Lung (tissue), 12 donors: ENCODE measurements around the gene APOBEC3A. TPM values are rescaled to one million over a fixed set of nuclear protein-coding genes. Genes with fewer than 3 reads are reported as not detected.

Experiments used
- ATAC-seq: fragments of 200-7000 bp; cut with Tn5 transposase; one replicate; pipeline ENCODE4 v1.9.1; 2020; ENCODE audit warnings: moderate number of reproducible peaks; ENCODE audit not compliant: insufficient read depth, low FRiP score
- DNase-seq, 3 donors: peaks; one replicate each; pipeline ENCODE4 v3.0.0-alpha.2; 2013 to 2017
- H3K27ac ChIP-seq, 2 donors: one replicate each; pipeline ENCODE4 v1.5.1; 2013; ENCODE audit warnings: mild to moderate bottlenecking in 2 of 2, moderate library complexity in 2 of 2, control low read depth in 1 of 2, inconsistent platforms in 1 of 2, low read depth in 1 of 2, low read length in 1 of 2
- H3K27me3 ChIP-seq, 3 donors: one replicate each; pipeline ENCODE4 v1.5.1; 2013; ENCODE audit warnings: low read length in 2 of 3; ENCODE audit not compliant: control insufficient read depth in 3 of 3, insufficient read depth in 3 of 3
- H3K36me3 ChIP-seq, 4 donors: one replicate each; pipeline ENCODE4 v1.5.1; 2013; ENCODE audit warnings: low read length in 4 of 4, mild to moderate bottlenecking in 1 of 4, moderate library complexity in 1 of 4; ENCODE audit not compliant: control insufficient read depth in 4 of 4, insufficient read depth in 4 of 4
- H3K4me1 ChIP-seq, 5 donors: one replicate each; pipeline ENCODE4 v1.5.1; 2013; ENCODE audit warnings: low read length in 5 of 5, mild to moderate bottlenecking in 2 of 5, moderate library complexity in 1 of 5; ENCODE audit not compliant: control insufficient read depth in 5 of 5, insufficient read depth in 5 of 5
- H3K4me3 ChIP-seq: one replicate; pipeline ENCODE4 v1.5.1; 2013; ENCODE audit warnings: mild to moderate bottlenecking, control low read depth, moderate library complexity
- H3K9ac ChIP-seq, 2 donors: one replicate each; pipeline ENCODE4 v1.5.1; 2013; ENCODE audit warnings: low read length in 2 of 2, control low read depth in 1 of 2; ENCODE audit not compliant: insufficient read depth in 1 of 2
- H3K9me3 ChIP-seq, 4 donors: one replicate each; pipeline ENCODE4 v1.5.1; 2013; ENCODE audit warnings: low read length in 3 of 4, mild to moderate bottlenecking in 1 of 4, moderate library complexity in 1 of 4; ENCODE audit not compliant: control insufficient read depth in 4 of 4, insufficient read depth in 3 of 4
- CTCF ChIP-seq: IDR thresholded peaks from 2 replicates; pipeline ENCODE4 v1.5.1; 2012; ENCODE audit warnings: mild to moderate bottlenecking; ENCODE audit errors: control extremely low read depth, extremely low read depth
- WGBS, 2 donors: extraction: QIAGEN DNeasy Blood & Tissue Kit; methylation state at CpG; one replicate each; pipeline ENCODE4 v1.1.7; 2013; 5-methylcytosine and 5-hydroxymethylcytosine counted together
- polyA plus RNA-seq, 2 donors: library from polyadenylated mRNA; stranded (reverse); fragments of 200-250 nt; gene quantifications; one replicate each; pipeline ENCODE4 v1.2.1, GENCODE V29; 2013
- total RNA-seq, 2 donors: library from RNA; depleted of rRNA in 1 of 2; stranded (reverse); fragments of >200 nt in 1 of 2; gene quantifications; one replicate each; pipeline ENCODE4 v1.2.1, GENCODE V29; 2014 to 2021
- donor health status: control.
- donor health status: control.
- donor health status: Bipolar disorder and iron deficiency.
- donor health status: healthy.
- donor health status: DM: yes; HTN: yes; CAD: no.

APOBEC3A gene
- total and polyA plus RNA-seq, 4 donors = 1.1 to 68.3 (median 9.1) TPM

DNA sequence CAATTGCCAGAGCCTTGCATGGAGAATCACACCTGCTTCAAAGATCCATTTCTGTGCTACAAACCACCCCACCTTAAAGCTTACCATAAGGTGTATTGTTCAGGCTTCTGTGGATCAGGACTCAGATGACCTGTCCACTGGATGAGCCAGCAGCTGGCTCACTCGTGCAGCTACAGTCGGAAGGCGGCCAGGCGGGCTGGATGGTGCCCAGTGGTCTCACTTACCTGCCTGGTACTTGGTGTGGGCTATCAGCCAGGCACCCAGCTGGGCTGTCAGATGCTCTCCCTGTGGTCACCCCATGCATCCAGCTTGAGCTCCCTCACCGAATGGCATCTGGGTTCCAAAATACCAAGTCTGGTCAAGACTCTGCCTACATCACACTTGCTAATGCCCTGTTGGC, 13.8 kb downstream of the APOBEC3A start:
- Histone ChIP-seq H3K4me1 (peaks cover 0 to 3% (median 0%) of the 10 kb centered on the region in 5 donors), H3K9ac (no peak overlapping the region), H3K4me3 (no peak overlapping the region), H3K27ac (no peak overlapping the region), H3K36me3 (no peaks in the 10 kb centered on the region), H3K27me3 (no peaks in the 10 kb centered on the region), H3K9me3 (no peaks in the 10 kb centered on the region)
- ATAC-seq (no peak), DNase-seq (no peak)
- no peak for TF ChIP-seq CTCF
- 82 to 86% methylated on average over 5 of the region's 5 CpGs for WGBS, 2 donors

DNA sequence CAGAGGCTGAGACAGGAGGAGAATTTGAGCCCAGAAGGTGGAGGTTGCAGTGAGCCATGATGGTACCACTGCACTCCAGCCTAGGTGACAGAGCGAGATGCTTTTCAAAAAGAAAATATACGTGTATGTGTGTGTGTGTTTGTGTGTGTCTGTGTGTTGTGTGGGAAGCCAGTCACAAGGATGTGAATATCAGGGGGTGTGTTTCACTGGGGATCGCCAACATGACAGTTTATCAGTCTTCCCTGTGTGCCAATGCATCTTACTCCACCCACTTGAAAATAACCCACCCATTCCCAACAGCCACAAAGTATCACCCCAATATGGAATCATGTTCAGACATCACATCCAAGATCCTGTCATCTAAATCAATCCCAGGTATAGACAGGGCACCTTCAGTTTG, 14.4 kb downstream of the APOBEC3A start:
- Histone ChIP-seq H3K36me3 (no peaks in the 10 kb centered on the region), H3K9me3 (no peaks in the 10 kb centered on the region), H3K4me1 (no peaks in the 10 kb centered on the region), H3K9ac (no peak overlapping the region), H3K27ac (no peak overlapping the region), H3K27me3 (no peaks in the 10 kb centered on the region), H3K4me3 (no peak overlapping the region)
- no peak for TF ChIP-seq CTCF
- ATAC-seq (no peak), DNase-seq (no peak)
- WGBS, 2 donors = 82 to 90% methylated on average over 3 of the region's 3 CpGs

DNA sequence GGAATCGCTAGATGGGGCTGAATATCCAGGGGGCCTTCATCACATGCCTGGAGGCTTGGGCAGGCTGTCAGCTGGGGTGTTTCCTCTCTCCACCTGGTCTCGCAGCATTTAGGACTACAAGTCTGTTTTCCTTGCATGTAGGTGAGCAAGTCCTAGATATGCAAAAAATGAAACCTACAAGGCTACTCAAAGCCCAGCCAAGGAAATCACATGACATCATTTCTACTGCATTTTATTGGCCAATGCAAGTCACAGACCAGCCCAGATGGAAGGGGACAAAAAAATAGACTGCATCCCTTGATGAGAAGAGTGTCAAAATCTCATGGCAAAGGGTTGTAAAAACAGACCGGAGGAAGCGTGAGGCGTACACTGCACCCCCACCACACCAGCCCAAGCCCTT, 15.1 kb downstream of the APOBEC3A start:
- ATAC-seq (no peak), DNase-seq (no peak)
- H3K36me3 ChIP-seq = no peaks in the 10 kb centered on the region
- no peak overlapping the region for H3K9ac ChIP-seq
- no peak for TF ChIP-seq CTCF
- no peaks in the 10 kb centered on the region for H3K27me3 ChIP-seq
- 79 to 82% methylated on average over 5 of the region's 5 CpGs for WGBS, 2 donors
- H3K4me3 ChIP-seq = no peak overlapping the region
- H3K4me1 ChIP-seq = no peaks in the 10 kb centered on the region
- H3K27ac ChIP-seq = no peak overlapping the region
- H3K9me3 ChIP-seq = no peaks in the 10 kb centered on the region
